HG03097 (cell line): ENCODE results near the gene MOB3A.

Experiments used
- ATAC-seq: cut with Tn5 transposase; IDR thresholded peaks from one replicate; pipeline ENCODE4 v1.9.1; 2021; ENCODE audit not compliant: unreplicated experiment, low FRiP score

MOB3A gene

DNA sequence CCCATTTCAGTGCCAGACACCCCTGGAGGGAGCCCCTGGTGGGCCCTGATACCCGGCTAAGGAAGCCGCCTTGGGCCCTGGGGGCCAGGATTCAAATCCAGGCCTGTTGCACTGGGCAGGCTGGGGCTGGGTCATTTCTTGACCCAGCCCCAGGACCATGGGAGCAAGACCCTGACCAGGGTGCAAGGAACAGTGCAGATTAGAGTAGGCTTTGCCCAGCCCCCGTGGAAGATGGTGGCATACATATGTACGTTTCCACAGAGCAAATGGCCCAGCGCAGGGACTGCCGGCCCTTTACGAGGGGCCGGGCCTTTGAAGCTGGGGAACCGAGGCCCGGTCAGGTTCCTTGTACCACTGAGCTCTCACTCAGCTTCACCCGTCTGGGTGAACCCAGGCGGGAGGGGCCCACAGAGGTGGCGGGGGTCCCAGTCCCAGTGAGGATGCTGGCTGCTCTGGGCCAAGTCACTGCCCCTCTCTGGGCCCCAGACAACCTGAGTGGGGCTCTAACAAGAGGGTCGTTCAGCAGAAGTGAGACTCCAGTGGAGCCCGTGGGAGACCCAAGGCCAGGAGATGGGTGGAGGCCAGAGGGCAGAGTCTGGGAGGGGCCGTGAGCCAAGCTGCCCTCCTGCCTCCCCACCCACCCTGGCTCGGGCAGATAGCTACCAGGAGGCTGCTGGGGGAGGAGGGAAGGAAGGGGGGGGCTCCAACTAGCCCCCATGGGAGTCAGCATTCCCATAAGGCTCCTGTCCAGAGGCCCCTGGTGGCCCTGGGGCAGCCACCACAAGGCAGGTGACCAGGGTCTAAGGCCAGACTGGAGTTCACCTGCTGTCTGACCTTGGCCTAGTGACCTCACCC is 47.8 kb downstream of the MOB3A start:
- no peak for ATAC-seq

DNA sequence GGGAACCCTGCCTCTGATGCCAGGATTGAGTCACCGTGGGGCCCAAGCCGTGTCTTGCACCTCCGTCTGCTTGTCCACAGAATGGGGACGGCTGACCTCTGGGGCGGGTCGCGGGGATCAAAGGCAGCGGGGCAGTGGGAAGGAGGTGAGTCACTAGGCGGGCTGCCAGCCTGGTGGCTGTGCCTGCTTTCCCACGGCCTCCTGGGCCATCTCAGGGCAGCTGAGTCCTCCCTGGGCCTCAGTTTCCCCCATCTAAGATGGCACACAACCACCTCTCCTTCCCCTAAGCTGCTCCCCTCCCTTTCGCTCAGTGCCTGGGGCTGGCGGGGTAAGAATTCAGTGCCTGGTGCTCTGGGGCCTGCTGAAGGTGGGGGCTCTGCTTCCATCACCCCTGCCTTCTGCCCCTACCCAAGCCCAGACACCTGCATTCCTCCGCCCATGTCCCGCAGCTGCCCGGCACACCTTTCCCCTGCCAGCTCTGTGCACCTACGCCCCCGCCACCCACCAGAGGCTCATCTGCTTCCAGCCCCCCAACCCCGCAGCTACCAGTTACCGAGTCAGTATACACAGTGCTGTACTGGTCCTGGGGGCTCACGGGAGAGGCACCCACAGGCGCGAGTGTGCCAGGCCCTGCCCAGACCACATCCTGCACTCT is 48.5 kb downstream of the MOB3A start:
- ATAC-seq = no peak

DNA sequence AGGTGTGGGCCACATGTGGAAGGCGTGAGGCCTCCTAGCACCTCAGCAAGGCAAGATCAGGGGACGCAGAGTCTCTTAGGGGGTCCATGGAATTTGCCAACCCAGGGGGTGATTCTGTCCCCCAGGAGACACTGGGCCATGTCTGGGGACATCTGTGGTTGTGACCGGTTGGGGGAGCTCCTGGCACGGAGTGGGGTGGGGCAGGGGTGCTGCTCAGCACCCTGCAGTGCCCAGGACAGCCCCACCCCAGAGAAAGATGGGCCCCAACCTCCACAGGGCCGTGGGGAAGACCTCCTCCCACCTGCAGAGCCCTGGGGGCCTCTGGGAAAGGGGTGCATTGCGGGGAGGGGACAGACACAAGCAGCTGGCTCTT is 49.1 kb downstream of the MOB3A start:
- no peak for ATAC-seq

DNA sequence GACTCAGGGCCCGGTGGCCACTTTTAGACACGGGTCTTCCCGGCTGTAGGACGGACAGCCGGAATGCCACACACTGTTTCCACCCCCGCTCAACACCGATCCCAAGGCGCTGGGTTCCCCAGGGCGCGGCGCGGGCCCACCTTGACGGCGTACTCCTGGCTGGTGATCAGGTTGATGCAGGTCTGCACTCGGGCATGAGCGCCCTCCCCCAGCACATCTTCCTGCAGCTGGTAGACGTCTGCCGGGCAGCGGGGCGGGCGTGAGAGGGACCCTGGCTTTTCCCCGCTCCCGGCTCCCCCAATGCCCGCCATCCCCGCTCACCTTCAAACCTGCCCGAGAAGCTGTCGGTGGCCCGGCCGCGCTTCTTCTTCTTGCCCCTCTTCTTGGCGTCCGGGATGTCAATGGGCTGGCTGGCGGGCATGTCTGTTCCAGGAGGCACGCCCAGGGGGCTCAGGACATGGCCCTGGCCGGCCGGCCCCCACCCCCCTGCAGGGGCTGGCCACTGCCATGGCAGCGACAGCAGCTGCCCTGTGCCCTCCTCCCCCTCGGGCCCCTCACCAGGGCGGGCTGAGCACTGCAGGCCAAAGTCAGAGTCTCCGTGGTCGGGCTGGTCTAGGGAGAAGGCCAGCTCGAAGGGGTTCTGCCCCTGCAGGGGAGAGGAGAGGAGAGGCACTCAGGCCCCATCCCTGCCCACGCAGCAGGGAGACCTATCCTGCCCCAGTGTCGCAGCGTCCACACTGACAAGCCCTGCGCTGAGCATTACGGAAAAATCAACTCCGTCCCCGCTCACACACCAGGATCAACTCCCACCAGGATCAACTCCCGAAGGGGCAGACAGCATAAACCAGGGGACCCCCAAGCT is 49.8 kb downstream of the MOB3A start:
- no peak for ATAC-seq

DNA sequence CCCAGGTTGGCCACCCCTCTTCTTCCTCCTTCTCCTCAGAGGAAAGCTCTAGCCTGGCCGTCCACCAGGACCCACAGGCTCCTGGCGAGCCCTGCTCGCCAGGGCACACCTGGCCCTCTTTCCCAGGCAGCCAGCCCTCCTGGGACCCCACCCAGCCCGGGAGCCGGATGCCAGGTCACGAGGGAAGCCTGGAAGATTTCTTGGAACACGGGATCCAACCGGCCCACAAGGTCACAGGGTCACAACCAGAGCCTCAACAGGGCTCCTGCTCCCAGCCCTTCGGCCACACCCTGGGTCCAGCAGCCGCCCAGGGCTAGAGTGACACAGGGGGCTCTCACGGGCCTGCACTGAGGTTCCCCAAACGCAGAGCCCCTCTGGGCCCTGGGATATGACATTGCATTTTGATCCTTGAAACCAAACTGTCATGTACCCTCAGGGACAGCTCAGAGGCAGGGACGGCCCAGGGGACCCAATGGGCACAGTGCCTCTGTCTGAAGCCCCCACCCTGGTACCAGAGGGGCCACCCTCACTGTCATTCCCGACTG is 50.6 kb downstream of the MOB3A start:
- ATAC-seq = no peak

DNA sequence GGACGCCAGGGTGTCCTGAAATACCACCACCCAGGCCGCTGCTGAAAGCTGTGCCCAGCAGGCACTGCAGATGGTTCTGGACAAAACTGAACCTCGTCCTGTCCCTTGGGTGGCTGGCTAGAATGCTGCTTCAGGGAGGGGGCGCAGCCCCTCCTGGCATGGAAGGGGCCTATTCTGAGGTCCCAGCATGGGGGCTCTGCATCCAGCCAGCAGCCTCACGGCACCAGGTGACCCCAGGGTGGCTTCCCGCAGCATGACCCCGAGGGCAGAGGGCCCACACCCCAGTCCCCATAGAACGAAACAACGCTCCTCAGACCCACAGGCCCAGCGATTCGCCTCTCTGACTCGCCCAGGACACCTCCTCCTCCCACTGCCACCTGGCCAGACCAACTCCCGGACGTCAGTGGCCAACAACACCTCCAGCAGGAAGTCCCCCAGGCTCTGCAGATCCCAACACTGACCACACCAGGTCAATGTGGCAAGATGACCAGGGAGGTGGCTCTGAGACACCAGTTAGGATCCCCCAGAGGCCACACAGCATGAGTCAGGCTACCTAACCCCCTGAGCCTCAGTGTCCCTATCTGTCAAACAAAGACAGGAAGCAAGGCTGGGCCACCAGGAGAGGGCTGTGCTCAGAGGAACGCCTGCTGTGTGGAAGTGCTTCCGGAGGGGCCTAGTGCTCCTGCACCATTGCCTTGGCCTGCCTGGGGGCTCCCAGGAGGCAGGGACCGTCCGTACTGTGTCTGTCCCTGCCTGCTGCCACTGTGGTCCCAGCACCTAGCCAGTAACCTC is 51.2 kb downstream of the MOB3A start:
- ATAC-seq = no peak

DNA sequence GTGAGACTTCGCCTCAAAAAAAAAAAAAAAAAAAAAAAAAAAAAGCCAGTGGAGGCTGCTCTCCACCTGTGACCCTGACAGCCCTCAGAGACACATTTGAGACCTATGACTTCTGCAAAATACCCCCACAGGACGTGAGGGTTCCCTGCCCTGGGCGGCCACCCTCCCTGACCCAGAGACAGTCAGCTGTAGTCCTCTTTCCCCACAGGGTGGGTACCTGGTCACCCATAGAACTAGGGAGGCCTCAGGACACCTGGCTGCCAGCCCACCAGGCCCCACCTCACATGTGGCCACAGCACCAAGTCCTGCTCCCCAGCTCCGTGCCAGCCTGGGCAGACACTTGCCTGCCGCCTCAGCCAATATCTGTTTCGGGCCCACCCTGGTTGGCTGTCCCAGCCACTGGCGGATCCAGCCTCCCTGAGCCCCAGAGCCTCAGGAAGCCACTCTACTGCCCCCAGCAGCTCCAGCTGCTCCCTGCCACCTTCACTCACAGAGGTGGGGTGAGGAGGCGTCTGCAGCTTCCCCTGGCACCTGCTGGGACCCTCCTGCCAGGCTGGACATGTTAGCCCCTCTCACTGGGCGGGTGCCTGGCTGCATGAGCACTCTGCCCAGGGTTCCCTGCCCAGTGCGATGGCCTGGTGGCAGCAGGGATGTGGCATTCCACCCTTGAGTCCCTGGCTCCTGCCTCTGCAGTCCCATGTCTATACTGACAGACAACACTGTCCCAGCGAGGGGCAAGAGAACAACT is 52.0 kb downstream of the MOB3A start:
- ATAC-seq = no peak

DNA sequence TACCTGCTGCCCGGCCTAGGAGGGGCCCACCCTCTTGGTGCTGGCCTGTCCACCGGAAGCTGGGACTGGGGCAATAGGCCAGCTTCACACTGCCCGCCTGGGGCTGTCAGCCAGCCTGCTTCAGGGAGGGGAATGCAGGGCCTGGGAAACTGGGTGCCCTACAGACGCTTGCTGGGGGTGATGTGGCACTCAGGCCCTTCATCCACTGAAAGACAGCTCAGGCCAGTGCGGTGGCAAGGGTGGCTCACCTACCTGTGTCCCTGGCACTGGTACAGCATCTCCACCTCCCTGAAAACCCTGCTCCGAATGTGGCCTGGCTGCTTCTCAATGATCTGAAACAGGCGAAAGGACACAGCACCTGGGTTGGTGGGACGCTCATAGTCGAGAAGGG is 52.9 kb downstream of the MOB3A start:
- ATAC-seq = no peak

DNA sequence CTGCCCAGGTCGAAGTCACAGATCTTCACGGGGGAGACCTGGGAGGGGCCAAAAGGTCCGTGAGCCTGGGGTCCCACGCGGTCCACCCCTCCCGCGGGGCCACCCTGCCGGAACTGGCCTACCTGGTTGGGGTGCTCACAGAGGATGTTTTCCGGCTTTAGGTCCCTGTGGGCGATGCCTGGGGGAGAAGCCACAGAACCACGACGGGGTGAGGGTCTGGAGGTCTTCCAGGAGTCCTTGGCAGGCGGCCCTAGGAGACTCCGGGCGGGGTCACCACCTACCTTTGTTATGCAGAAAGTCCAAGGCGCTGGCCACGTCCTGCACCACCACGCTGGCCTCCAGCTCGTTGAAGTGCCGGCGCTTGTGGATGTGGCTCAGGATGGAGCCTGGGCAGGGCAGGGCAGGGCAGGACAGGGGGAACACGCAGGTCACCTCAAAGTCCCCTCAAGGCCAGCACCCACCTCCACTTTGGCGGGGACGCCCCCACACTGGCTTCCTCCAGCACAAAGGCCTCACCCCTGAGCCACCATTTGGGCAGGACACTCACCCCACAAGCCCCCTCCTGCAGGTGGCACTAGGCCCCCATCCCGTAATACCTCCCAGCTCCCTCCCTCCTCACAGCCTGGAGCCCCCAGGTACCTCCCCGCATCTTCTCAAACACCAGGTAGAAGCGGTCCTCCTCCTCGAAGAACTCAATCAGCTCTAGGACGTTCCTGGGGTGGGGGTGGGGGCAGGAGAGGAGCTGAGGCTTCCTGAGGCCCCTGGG is 53.5 kb downstream of the MOB3A start:
- ATAC-seq = no peak

DNA sequence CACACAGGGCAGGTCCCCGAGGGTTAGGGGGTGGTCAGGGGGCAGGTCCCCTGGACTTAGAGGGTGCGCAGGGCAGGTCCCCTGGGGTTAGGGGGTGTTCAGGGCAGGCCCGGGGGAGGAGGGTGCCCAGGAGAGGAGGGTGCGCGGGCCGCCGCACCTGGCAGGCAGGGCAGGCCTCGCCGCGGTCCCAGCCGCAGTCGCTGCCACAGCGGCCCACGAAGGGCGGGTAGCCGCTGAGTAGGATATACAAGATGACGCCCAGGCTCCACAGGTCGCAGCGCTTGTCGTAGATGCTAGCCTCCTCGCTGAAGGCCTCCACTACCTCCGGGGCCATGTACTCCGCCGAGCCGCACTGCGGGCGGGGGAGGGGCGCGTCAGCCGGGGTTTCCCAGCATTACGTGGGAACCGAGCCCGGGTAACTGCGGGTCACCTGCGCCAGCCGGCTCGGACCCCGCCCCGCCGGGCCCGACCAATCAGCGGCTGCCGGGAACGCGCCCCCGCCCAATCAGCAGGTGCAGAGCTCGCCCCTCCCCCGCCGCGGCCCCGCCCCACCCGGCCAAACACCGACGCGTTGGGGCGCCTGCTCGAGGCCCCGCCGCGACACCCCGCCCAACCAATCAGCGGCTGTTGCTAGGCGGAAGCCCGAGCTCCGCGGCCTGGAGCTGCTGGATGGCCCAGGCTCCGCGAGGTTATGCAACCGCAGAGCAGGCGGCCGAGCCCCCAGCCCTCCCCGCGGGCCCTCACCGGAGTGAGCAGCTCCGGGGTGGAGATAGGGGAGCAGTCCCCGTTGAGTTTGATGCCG is 54.2 kb downstream of the MOB3A start:
- peak; percentile 55 for ATAC-seq

DNA sequence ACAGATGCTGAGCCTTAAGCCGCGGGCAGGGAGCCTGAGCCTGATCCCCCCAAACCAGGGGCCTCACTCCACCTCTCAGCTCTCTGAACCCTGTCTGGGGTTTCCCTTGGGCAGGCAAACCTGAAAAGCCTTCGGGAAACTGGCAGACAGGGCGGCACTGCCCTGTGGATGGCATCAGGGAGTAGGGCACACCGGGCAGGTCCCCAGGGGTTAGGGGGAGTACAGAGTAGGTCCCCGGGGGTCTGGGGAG is 54.8 kb downstream of the MOB3A start:
- ATAC-seq = no peak

DNA sequence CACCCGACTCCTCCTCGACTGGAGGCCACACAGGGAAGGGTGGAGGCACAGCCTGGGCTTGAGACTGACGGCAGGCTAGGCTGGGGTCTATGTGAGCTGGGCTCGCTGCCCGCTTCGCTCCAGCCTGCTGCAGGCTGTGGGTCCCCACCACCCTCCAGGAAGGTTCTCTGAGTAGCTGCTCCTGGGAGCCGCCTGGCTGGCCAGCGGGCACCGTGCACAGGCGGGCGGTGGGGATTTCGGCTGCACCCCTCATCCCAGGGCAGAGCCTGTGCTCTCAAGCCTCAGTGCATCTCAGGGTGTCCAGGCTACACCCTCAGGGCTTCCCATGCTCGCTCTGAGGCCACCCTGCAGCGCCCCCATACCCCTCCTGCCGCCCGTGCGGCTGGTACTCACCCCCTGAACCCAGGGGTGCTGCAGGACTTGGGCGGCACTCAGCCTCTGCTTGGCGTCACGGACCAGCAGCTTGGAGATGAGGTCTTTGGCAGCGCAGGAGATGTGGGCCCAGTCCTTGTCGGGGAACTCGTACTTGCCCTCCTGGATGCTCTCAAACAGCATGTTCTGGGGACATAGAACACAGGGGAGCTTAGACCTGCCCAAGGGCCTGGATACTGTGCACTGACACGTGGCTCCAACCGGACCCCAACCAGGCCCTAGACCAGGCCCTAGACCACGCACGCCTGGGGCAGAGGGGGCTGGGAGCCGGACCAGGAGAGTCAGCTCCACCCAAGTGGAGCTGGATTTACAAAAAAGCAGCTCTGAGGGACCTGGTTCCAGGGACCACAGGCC is 55.3 kb downstream of the MOB3A start:
- no peak for ATAC-seq

DNA sequence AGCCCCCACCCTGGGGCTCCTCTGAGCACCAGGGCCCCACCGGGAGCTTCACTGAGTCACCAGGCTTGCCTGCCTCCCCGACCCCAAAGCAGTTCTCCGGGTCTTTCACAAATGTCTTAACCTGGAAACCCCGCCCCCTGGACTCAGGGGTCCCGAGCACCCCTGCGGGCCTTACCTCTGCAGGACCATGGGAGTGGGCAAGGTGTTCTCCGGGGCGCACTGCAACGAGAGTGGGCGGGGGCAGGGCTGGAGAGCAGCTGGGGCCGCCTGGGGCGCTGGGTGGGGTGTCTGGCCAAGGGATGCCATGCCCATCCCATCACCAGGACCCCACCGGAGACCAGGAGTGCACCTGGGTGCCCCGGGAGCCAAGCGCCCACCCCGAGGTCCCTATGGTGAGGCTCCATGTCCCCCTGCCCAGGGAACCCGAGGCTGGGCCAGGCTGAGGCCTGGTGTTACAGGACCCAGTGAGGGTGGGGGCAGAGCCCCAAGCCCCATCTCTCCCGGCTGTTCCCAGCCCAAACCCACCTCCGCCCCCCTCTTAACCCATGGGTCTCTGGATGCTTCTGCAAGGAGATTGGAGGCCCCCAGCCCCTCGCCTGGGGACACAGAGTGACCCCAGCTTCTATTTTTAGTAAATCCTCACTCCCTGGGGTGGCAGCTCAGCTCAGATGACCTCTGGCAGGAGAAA is 56.0 kb downstream of the MOB3A start:
- ATAC-seq = no peak

DNA sequence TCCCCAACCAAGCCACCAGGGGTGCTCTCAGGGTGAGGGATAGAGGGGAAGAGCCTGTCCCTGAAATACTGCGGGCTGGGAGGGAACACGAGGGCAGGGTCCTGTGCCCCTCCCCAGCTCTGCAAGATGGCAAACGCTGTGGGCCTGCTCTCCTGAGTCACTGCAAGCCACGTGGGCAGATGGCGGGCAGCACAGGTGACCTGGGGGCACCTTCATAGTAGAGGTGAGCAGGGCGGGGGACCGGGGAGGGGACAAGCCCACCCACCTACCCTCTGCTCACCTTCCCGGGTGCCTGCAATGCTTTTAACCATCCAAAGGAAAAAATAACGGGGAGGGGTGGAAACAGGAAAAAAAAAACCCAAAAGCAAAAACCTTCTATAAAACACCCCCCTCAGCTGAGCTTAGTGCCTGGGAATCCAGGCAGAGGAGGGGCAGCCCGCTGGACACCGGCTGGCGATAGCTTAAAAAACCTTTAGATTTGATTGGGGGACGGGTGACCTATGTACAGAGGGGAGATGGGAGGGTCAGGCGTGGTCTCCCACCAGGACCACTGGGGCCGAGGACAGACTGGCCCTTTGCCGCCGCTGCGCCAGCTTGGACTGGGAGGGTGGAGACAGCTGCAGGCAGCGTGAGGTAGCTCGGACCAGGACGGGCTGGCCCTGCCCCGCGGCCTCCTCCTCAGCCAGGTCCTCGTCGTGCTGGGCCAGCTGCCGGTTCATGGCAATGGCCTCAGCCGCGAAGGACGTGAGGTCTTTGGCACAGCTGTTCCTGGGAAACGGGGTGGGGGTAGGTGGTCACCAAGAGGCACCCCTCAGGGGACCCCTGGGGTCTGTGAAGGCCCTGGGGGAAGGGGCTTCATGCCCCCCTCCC is 56.8 kb downstream of the MOB3A start:
- no peak for ATAC-seq

DNA sequence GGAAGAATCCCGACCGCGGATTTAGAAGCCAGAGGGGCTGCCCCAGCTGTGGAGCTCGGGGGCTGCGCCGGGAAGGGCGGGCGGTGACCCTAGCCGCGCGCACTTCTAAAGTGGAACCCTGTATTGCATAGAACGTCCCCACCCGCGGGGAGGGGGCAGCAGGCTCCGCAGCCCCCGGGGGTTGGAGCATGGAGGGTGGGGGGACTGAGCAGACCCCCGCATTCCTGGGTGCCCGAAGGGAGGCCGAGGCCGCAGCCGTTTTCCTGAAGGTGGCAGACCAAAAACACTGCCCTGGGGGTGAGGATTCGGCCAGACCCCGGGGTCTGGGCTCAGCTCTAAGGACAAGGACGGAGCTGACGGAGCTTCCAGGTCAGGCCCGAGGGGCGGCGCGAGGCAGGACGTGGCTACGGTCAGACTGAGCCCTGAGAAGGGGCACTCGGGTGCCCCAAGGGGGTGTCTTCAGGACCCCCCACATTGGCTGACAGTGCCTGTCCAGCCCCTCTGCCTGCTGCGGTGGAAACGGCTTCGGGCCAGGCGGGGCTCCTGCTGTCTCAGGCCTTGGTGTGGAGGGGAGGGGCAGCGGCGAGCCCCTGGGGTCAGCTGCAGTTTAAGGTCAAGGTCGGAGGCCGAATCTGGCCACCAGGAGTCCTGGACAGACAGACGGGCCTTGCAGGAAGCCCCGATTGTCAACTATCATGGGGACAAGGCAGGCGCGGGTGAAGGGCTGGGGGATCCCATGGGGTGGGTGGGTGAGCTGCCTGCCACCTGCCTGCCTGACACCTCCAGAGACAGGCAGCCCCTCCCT is 57.6 kb downstream of the MOB3A start:
- ATAC-seq = no peak
